HUES6 (cell line): Measurements from ENCODE around the gene CASZ1.

Experiments
- H3K27ac ChIP-seq: 2 replicates; pipeline ENCODE4 v1.7.0; 2013; ENCODE audit warnings: low read depth, mild to moderate bottlenecking, low read length, inconsistent platforms
- H3K27me3 ChIP-seq: 2 replicates; pipeline ENCODE4 v1.6.1; 2013; ENCODE audit warnings: low read length; ENCODE audit not compliant: control insufficient read depth, insufficient read depth
- H3K36me3 ChIP-seq: 2 replicates; pipeline ENCODE4 v1.6.1; 2013; ENCODE audit warnings: low read length; ENCODE audit not compliant: control insufficient read depth, insufficient read depth
- H3K4me1 ChIP-seq: 2 replicates; pipeline ENCODE4 v1.6.1; 2013; ENCODE audit warnings: low read length; ENCODE audit not compliant: control insufficient read depth, insufficient read depth
- H3K4me3 ChIP-seq: 2 replicates; pipeline ENCODE4 v1.5.1; 2013; ENCODE audit warnings: low read depth, low read length
- H3K9ac ChIP-seq: one replicate; pipeline ENCODE4 v1.6.1; 2013; ENCODE audit warnings: mild to moderate bottlenecking, low read length
- H3K9me3 ChIP-seq: 2 replicates; pipeline ENCODE4 v1.6.1; 2013; ENCODE audit warnings: low read depth, low read length; ENCODE audit not compliant: control insufficient read depth, insufficient read depth

The CASZ1 gene, protein sequence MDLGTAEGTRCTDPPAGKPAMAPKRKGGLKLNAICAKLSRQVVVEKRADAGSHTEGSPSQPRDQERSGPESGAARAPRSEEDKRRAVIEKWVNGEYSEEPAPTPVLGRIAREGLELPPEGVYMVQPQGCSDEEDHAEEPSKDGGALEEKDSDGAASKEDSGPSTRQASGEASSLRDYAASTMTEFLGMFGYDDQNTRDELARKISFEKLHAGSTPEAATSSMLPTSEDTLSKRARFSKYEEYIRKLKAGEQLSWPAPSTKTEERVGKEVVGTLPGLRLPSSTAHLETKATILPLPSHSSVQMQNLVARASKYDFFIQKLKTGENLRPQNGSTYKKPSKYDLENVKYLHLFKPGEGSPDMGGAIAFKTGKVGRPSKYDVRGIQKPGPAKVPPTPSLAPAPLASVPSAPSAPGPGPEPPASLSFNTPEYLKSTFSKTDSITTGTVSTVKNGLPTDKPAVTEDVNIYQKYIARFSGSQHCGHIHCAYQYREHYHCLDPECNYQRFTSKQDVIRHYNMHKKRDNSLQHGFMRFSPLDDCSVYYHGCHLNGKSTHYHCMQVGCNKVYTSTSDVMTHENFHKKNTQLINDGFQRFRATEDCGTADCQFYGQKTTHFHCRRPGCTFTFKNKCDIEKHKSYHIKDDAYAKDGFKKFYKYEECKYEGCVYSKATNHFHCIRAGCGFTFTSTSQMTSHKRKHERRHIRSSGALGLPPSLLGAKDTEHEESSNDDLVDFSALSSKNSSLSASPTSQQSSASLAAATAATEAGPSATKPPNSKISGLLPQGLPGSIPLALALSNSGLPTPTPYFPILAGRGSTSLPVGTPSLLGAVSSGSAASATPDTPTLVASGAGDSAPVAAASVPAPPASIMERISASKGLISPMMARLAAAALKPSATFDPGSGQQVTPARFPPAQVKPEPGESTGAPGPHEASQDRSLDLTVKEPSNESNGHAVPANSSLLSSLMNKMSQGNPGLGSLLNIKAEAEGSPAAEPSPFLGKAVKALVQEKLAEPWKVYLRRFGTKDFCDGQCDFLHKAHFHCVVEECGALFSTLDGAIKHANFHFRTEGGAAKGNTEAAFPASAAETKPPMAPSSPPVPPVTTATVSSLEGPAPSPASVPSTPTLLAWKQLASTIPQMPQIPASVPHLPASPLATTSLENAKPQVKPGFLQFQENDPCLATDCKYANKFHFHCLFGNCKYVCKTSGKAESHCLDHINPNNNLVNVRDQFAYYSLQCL (N-terminal part only)

DNA sequence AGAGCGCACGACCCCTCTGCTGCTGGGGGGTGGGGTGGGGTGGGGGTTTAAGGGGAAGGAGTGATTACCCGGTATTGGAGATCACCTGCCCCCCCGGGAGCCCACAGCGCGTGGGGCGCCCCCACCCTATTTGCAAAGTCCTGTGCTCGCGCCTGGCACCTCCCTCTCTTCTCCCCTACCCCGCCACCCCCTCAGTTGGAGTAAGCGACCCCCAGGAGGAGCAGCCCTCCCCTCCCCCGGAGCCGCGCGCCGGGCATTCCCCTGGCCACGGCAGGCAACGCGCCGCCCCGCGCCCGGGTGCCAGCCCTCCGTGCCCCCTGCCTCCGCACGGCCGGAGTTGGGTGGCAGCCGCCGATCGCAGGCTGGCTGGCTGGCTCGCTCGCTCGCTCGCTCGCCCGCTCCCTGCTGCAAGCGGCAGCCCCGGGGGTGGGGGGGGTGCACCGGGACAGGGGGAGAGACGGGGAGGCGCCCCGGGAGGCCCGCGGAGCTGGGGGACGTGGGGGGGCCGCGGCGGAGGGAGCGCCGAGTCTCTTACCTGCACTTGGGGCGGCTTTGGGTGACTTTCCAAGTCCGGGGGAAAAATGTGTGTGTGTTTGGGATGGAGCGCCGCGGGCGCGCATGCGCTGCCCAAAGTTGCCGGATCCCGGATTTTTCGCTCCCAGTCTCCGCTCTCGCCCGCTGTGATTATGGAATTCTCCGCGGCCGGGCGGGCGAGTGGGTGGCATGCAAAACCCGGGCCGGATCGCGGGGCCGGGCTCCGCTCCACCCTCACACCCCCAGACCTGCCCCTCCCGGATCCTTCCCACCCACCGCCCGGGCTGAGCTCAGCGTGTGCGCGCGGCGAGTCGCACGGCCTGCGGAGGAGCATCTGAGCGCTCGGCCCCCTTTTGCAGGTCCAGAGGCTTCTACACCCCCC lies at the start of gene CASZ1:
Gene CASZ1, minus strand, starts transcription at position 618 of the 916 bp plus-strand sequence. CDS start 102,757 bp downstream, outside the sequence.
- H3K9ac ChIP-seq, result no peak within 1 kb of the TSS
- H3K4me3 ChIP-seq, result peak within 1 kb of the TSS; percentile 83
- no peaks in the 10 kb centered on the region for H3K9me3 ChIP-seq
- H3K4me1 ChIP-seq, result peaks cover 18% of the 10 kb centered on the region
- H3K27ac ChIP-seq, result no peak within 1 kb of the TSS
- no peaks in the 10 kb centered on the region for H3K36me3 ChIP-seq
- peaks cover 75% of the 10 kb centered on the region for H3K27me3 ChIP-seq

- no peaks in the 10 kb centered on the region for H3K27me3 ChIP-seq
- H3K9ac ChIP-seq, result no peak overlapping the region
- H3K4me1 ChIP-seq, result peaks cover 12% of the 10 kb centered on the region; the same call in 1 of the 2 replicates
- no peak overlapping the region for H3K4me3 ChIP-seq
- H3K27ac ChIP-seq, result no peak overlapping the region
- no peaks in the 10 kb centered on the region for H3K36me3 ChIP-seq
- H3K9me3 ChIP-seq, result peaks cover 3% of the 10 kb centered on the region; the same call in 1 of the 2 replicates
These were observed 47.3 kb upstream of the CASZ1 start for GRCh38 chr1:10843697-10844096.

DNA sequence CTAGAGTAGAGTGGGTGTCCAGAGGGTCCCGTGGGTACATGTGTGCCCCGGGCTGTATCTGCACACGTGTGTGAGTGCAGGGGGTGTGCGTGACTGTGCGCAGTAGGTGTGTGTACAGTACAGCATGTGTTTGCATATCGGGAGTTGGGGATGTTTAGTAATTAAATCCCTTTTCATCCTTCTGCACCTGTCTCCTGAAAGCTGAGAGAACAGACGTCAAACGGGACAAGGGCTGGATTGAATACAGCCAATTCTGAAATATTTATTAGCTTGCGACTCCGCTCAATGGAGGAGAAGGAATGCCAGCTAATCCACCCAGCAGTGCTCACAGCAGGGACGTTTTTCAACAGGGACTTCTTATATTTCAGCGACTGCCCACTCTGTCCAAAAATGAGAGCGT lies 44.7 kb upstream of the CASZ1 start:
- Histone ChIP-seq H3K4me1 (peaks cover 25% of the 10 kb centered on the region), H3K9ac (no peak overlapping the region), H3K27ac (no peak overlapping the region), H3K9me3 (peaks cover 3% of the 10 kb centered on the region; the same call in 1 of the 2 replicates), H3K4me3 (no peak overlapping the region), H3K36me3 (no peaks in the 10 kb centered on the region), H3K27me3 (no peaks in the 10 kb centered on the region)

DNA sequence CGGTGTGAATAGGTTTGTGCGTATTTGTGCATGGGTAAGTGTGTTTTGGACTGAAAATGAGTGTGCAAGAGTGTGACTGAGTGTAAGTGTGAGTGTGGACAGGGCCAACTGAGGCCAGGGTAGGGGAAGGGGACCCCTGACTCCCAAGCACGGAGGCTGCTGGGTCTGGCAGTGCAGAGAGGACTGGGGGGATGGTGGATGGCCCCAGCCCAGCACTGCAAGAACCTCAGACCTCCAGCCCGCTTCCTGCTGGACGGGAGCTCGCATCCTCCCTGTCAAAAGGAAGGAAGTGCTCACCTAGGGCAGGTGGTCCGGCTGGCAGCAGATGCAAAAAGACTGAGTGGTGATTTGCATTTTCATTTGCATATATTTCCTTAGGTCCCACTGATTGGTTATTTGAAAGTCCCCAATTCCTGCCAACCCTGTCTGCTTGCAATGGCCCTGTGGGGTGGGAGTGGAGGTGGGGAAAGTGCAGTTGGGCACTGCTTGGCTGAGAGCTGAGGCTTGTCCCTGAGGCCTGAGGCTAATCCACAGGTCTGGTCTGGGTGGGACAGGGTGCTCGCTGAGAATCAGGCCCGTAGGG lies 42.8 kb upstream of the CASZ1 start:
- H3K4me1 ChIP-seq, result peaks cover 29% of the 10 kb centered on the region
- peaks cover 7% of the 10 kb centered on the region; the same call in 1 of the 2 replicates for H3K27me3 ChIP-seq
- peaks cover 2% of the 10 kb centered on the region; the same call in 1 of the 2 replicates for H3K9me3 ChIP-seq
- H3K9ac ChIP-seq, result no peak overlapping the region
- H3K4me3 ChIP-seq, result no peak overlapping the region
- H3K36me3 ChIP-seq, result no peaks in the 10 kb centered on the region
- no peak overlapping the region for H3K27ac ChIP-seq

GRCh38 chr1:10838541-10838940 lies 42.1 kb upstream of the CASZ1 start:
- Histone ChIP-seq H3K9me3 (no peaks in the 10 kb centered on the region; the same call in 1 of the 2 replicates), H3K36me3 (no peaks in the 10 kb centered on the region), H3K27ac (no peak overlapping the region), H3K4me1 (peaks cover 29% of the 10 kb centered on the region), H3K4me3 (no peak overlapping the region), H3K9ac (no peak overlapping the region), H3K27me3 (peaks cover 7% of the 10 kb centered on the region; the same call in 1 of the 2 replicates)

GRCh38 chr1:10836726-10837125 lies 40.3 kb upstream of the CASZ1 start:
- Histone ChIP-seq H3K9ac (no peak overlapping the region), H3K36me3 (no peaks in the 10 kb centered on the region), H3K9me3 (no peaks in the 10 kb centered on the region), H3K4me3 (no peak overlapping the region), H3K4me1 (peaks cover 29% of the 10 kb centered on the region), H3K27me3 (peaks cover 7% of the 10 kb centered on the region; the same call in 1 of the 2 replicates), H3K27ac (no peak overlapping the region)

GRCh38 chr1:10835822-10836421 lies 39.5 kb upstream of the CASZ1 start:
- Histone ChIP-seq H3K4me1 (peaks cover 29% of the 10 kb centered on the region), H3K27me3 (peaks cover 7% of the 10 kb centered on the region; the same call in 1 of the 2 replicates), H3K9me3 (no peaks in the 10 kb centered on the region), H3K9ac (no peak overlapping the region), H3K27ac (no peak overlapping the region), H3K4me3 (peak overlapping the region; percentile 47), H3K36me3 (no peaks in the 10 kb centered on the region)

- Histone ChIP-seq H3K4me3 (peak overlapping the region; percentile 47), H3K9ac (no peak overlapping the region), H3K4me1 (peaks cover 29% of the 10 kb centered on the region), H3K9me3 (no peaks in the 10 kb centered on the region), H3K36me3 (no peaks in the 10 kb centered on the region), H3K27ac (no peak overlapping the region), H3K27me3 (peaks cover 7% of the 10 kb centered on the region; the same call in 1 of the 2 replicates)
These were observed 39.0 kb upstream of the CASZ1 start for GRCh38 chr1:10835421-10835820.

- peaks cover 29% of the 10 kb centered on the region for H3K4me1 ChIP-seq
- peaks cover 7% of the 10 kb centered on the region; the same call in 1 of the 2 replicates for H3K27me3 ChIP-seq
- H3K27ac ChIP-seq, result no peak overlapping the region
These were observed 38.4 kb upstream of the CASZ1 start for GRCh38 chr1:10834770-10835412.

More at GRCh38 chr1:10834770-10835412, 38.4 kb upstream of the CASZ1 start:
- peak overlapping the region; percentile 47; the same call in 1 of the 2 replicates for H3K4me3 ChIP-seq
- H3K9me3 ChIP-seq, result no peaks in the 10 kb centered on the region
- no peak overlapping the region for H3K9ac ChIP-seq
- no peaks in the 10 kb centered on the region for H3K36me3 ChIP-seq
